HG03097 (cell line): ENCODE measurements around the gene SAP30L.

Experiments
- ATAC-seq: cut with Tn5 transposase; IDR thresholded peaks from one replicate; pipeline ENCODE4 v1.9.1; 2021; ENCODE audit not compliant: unreplicated experiment, low FRiP score

SAP30L gene

DNA sequence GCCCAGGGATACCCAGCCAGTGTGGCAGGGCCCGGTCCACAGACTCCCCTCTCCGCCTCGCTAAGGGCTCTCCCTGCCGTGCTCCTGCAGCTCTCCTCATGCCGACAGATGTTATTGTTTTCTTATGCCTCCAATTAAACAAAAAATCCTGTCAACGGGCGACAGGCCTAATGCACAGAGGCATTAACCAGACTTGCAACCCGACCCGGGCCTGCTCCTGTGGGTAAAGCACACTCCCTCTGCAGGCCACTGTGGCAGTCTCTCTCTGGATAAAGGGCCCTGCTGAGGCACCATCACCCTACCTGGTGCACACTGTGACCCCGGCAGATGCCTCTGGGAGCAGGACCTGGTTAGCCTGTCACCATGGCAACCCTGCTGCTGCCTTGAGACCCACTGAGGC lies 59.8 kb downstream of the SAP30L start:
- no peak for ATAC-seq

GRCh38 chr5:154506049-154506715 lies 60.4 kb downstream of the SAP30L start:
- no peak for ATAC-seq

- no peak for ATAC-seq
These were observed 60.9 kb downstream of the SAP30L start for GRCh38 chr5:154506716-154507080.

GRCh38 chr5:154508114-154508513 lies 62.3 kb downstream of the SAP30L start:
- ATAC-seq: no peak

GRCh38 chr5:154509784-154510555 lies 64.2 kb downstream of the SAP30L start:
- ATAC-seq: no peak
